ENCODE data around the gene ZNF75A.

Gene ZNF75A

DNA sequence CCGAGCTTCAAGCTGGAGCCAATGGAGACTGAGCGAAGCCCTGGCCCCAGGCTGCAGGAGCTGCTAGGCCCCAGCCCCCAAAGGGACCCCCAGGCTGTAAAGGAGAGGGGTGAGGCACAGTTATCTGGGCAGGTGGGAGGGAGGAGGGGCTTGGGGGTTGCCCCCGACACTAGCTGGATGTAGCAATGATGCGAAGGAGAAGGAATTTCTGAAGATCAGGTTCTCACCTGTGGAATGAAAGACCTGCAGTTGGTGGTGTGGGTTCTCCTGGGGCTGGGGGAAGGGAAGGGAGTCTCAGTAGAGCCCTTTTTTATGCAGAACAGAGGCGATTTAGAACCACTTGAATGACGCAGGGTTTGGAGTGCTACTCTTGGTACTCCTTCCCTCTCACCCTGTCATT lies 20.2 kb upstream of the ZNF75A start:
- in situ Hi-C loops (cut with MboI; ENCODE audit: low sequenced_read_pairs), result no loop called here

- in situ Hi-C loops (cut with MboI; ENCODE audit: low sequenced_read_pairs), result no loop called here
Measured at GRCh38 chr16:3289998-3290673, 15.2 kb upstream of the ZNF75A start.

DNA sequence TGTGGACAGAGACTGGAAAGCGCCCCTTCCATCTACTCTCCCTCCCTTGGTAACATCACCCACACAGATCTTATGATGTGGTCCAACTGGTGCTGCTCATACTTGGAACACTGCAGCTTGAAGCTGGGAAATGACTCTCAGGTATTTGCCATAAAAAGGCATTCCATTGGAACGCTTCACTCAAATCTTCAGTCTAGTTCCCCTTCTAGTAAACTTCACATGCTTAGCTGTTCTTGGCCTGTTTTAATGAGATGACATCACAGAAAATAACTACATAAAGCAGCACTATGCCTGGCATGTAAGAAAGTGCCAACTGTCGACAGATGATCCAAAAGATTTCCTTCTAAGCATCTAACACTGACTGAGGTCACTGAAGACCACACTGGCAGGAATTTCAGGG lies 12.7 kb upstream of the ZNF75A start:
- in situ Hi-C loops (cut with MboI; ENCODE audit: low sequenced_read_pairs), result no loop called here

DNA sequence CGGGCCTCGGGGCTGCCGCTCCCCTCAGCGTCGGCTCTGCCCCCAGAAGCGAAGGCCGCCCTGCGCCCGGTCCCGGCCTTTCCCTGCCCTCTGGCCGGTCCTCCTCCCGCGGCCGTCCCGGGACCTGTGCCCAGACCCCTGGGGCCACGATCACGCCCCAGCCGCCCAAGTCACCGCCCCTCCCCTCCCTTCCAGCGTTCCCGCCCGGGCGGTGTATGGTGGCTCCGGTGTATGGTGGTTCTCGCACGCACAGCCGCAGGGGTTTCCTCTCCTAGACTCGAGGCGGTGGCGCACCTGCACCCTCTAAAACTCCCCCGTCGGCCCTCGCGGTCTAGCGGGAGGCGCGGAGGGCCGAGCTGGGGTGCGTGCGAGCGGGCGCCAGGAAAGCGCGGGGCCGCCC lies 10.1 kb upstream of the ZNF75A start:
- in situ Hi-C loops (cut with MboI; ENCODE audit: low sequenced_read_pairs), result no loop called here

GRCh38 chr16:3295783-3296182 lies 9.5 kb upstream of the ZNF75A start:
- in situ Hi-C loops (cut with MboI; ENCODE audit: low sequenced_read_pairs), result no loop called here

- in situ Hi-C loops (cut with MboI; ENCODE audit: low sequenced_read_pairs), result no loop called here
Measured at GRCh38 chr16:3304370-3304769, 927 bp upstream of the ZNF75A start.

- in situ Hi-C loops (cut with MboI; ENCODE audit: low sequenced_read_pairs), result no loop called here
Measured at GRCh38 chr16:3306078-3306477, 781 bp downstream of the ZNF75A start.

- in situ Hi-C loops (cut with MboI; ENCODE audit: low sequenced_read_pairs), result no loop called here
Measured at GRCh38 chr16:3311496-3311895, 6.2 kb downstream of the ZNF75A start.

GRCh38 chr16:3317315-3317999 lies 12.2 kb downstream of the ZNF75A start:
- in situ Hi-C loops (cut with MboI; ENCODE audit: low sequenced_read_pairs), result no loop called here

GRCh38 chr16:3321816-3322215 lies 16.5 kb downstream of the ZNF75A start:
- in situ Hi-C loops (cut with MboI; ENCODE audit: low sequenced_read_pairs), result no loop called here

DNA sequence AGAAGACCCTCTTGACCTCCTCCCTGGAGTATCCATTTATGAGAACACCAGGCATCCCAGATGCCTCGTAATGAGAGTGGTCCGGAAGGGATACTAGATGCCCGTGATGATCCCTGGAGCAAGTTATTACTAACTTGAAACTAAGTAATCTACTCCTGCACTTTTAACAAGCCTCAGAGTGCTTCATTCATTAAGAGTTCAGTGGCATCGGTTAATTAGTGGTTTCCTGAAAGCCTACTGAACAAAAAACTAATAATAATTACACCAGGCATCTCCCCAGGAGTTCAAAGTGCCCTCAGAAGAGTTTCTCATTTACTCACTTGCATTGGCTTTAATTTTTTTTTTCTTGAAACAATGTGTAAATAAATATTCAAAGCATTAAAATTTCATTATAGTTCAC lies 22.2 kb downstream of the ZNF75A start:
- in situ Hi-C loops (cut with MboI; ENCODE audit: low sequenced_read_pairs), result no loop called here

DNA sequence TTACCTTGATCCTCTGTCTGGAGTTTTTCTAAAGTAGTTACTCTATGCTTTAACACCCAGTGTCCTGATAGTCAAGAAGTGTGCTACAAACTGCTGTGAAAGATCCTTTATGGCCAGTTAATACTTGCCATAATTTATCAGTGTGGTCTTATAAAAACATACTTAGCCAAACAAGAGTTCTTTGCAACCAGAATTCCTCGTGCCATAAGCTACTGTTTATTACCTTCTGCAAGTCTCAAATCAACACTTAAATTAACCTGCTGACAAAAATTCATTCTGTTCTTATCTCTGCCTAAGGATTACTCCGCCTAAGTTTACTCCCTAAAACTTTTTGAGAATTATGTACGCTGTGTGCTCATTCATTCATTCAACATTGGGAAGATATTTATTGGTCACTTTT lies 22.8 kb downstream of the ZNF75A start:
- in situ Hi-C loops (cut with MboI; ENCODE audit: low sequenced_read_pairs), result no loop called here

DNA sequence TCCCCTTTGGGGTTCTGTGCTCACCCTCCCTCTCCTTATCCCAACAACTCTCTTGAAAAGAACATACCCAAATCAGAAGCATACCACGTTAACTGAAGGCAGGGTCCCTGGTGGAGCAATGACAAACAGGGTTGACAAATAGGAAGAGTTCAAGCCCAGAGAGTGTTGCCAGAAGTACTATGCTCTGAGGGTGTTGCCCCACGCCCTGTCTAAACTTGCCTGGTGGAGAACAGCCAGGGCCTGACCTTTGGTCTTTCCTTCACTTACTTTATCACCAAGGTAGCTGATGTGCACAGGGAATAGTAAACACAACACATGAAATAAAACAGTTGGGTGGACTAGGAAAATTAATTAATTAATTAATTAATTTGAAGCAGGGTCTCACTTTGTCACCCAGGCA lies 23.3 kb downstream of the ZNF75A start:
- in situ Hi-C loops (cut with MboI; ENCODE audit: low sequenced_read_pairs), result no loop called here

DNA sequence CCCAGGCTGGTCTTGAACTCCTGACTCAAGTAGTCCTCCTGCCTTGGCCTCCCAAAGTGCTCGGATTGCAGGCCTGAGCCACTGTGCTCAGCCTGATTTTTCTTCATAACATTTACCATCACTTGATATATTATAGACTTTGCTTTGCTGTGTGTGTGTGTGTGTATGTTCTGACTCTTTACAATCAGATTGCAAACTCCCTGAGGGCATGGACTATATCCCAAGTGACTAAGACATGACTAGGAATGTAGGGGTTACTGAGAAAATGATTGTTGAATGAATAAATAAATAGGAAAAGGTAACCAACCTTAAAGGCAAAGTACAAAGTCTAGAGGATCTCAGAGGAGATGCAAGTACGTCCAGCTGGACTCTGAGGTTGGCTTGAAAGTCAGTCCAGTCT lies 40.7 kb downstream of the ZNF75A start:
- in situ Hi-C loops (cut with MboI; ENCODE audit: low sequenced_read_pairs), result no loop called here

GRCh38 chr16:3347586-3347985 lies 42.3 kb downstream of the ZNF75A start:
- in situ Hi-C loops (cut with MboI; ENCODE audit: low sequenced_read_pairs), result no loop called here

- in situ Hi-C loops (cut with MboI; ENCODE audit: low sequenced_read_pairs), result no loop called here
Measured at GRCh38 chr16:3348547-3349167, 43.4 kb downstream of the ZNF75A start.

DNA sequence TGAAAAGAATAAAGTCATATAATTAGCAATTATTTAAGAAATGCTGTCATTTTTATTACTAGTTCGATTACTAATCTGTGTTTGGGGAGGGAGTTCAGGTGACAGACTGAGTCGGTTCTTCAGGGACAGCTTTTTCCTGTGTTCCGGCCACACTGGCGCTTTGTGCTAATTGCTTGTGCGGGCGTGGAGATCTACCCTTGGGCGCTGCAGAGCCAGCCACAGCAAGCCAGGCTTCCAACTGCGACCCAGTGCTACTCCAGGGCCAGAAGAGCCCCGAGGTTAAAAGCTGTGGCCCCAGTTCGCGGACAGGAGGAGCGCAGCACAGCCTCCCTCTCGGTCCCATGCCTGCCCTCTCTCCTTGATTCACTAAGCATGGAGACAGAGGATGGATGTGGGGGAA lies 43.9 kb downstream of the ZNF75A start:
- in situ Hi-C loops (cut with MboI; ENCODE audit: low sequenced_read_pairs), result no loop called here

DNA sequence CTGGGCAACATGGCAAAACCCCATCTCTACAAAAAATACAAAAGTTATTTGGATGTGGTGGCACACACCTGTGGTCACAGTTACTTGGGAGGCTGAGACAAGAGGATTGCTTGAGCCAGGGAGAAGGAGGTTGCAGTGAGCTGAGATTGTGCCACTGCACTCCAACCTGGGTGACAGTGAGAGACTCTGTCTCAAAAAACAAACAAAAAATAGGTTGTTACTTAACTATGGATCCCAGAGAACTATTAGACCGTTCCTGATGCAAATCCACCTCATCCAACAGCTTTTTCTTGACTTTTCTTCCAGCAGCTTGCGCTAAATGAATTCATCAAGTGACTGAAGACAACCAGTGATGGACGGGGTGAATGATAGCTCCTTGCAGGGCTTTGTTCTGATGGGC lies 50.3 kb downstream of the ZNF75A start, which contains the start of gene OR2C1:
Gene OR2C1, plus strand, starts transcription at position 301 of the 400 bp plus-strand sequence. Its CDS starts 52 bp downstream, at position 353.
- in situ Hi-C loops (cut with MboI; ENCODE audit: low sequenced_read_pairs), result no loop called here

DNA sequence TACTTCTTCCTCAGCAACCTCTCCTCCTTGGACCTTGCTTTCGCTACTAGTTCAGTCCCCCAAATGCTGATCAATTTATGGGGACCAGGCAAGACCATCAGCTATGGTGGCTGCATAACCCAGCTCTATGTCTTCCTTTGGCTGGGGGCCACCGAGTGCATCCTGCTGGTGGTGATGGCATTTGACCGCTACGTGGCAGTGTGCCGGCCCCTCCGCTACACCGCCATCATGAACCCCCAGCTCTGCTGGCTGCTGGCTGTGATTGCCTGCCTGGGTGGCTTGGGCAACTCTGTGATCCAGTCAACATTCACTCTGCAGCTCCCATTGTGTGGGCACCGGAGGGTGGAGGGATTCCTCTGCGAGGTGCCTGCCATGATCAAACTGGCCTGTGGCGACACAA lies 50.8 kb downstream of the ZNF75A start:
- in situ Hi-C loops (cut with MboI; ENCODE audit: low sequenced_read_pairs), result no loop called here

DNA sequence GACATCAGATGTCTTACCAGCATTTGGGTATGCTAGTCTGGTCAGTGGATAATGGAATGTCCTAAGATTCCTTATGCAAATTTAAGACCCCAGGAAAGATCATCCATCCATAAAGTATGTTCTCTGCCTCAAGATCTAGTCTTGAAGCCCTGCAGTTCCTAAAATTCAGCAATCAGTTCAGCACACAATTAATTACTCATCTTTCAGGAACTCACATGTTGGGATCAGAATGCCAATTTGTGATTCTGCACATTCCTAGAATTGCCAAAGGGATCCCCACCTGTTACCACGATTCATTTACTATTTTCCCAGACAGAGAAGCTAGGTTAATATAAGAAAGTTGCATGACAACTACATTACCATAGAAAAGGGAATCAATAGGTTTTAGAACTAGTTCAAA lies 53.6 kb downstream of the ZNF75A start:
- in situ Hi-C loops (cut with MboI; ENCODE audit: low sequenced_read_pairs), result no loop called here

DNA sequence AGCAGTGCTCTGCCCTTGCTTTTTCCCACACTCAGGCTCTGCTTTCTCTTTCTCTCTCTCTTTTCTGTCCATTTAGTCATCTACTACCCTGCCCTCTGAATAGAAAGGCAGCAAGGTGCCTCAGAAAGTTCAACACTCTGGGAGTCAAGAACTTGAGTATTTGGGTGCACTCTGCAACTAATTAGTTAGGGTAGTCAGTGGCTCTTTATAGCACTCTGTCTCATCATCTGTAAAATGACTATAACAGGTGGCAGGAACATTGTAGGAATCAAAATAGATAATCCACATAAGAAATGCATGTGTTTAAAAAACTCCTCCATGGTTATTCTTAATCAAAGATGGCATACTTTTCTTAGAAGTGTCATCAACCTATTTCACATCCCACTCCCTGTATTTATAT lies 57.6 kb downstream of the ZNF75A start:
- in situ Hi-C loops (cut with MboI; ENCODE audit: low sequenced_read_pairs), result no loop called here

GRCh38 chr16:3363793-3364192 lies 58.5 kb downstream of the ZNF75A start:
- in situ Hi-C loops (cut with MboI; ENCODE audit: low sequenced_read_pairs), result no loop called here
